Fibroblast of the aortic adventitia (primary cell): ENCODE measurements around the gene PLGRKT. TPM values are rescaled to one million over a fixed set of nuclear protein-coding genes. Genes with fewer than 3 reads are reported as not detected.
"Not testable (repeated sequence)": the region's sequence is repeated elsewhere in the genome, so short reads cannot be mapped to it uniquely, and the experiment has no call there.

ENCODE experiments used
- DNase-seq: peaks from one replicate; pipeline ENCODE4 v3.0.0-alpha.2; 2010; ENCODE audit warnings: low read depth
- H3K4me3 ChIP-seq: 2 replicates; pipeline ENCODE4 v1.5.1; 2011; ENCODE audit warnings: low read depth, mild to moderate bottlenecking, control low read depth, low read length, moderate library complexity
- total RNA-seq: library from RNA; depleted of rRNA; stranded (reverse); fragments of >200 nt; gene quantifications from 2 replicates; pipeline ENCODE4 v1.2.3, GENCODE V29; 2012; ENCODE audit warnings: low replicate concordance
- TF ChIP-seq, protein P1 (sequence below): IDR thresholded peaks from 2 replicates; pipeline ENCODE4 v1.5.1; 2011; ENCODE audit warnings: mild to moderate bottlenecking, low read length, control low read depth, inconsistent platforms; ENCODE audit not compliant: insufficient read depth

The PLGRKT gene
- total RNA-seq, 1 donor = 25.8 TPM

DNA sequence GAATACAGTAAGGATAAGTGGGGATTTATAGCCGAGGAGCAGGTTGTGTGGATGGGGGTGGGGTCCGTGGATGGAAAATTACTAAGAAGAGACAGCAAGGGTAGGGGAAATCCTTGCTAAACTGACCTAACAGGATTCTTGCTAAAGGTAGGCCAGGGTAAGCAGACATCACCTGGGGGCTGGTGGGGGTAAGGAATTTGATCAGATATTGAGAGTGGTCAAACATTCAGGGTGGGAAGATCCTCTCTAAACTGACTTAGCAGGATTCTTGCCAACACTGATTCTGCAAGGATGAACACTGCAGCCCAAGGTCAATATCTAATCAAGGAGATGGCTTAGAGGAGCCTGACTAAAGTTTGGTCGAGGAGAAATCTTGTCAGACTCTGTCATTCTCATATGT is 2.7 kb upstream of the PLGRKT start:
- H3K4me3 ChIP-seq = no peak overlapping the region
- no peak for DNase-seq
- TF ChIP-seq, protein P1, sequence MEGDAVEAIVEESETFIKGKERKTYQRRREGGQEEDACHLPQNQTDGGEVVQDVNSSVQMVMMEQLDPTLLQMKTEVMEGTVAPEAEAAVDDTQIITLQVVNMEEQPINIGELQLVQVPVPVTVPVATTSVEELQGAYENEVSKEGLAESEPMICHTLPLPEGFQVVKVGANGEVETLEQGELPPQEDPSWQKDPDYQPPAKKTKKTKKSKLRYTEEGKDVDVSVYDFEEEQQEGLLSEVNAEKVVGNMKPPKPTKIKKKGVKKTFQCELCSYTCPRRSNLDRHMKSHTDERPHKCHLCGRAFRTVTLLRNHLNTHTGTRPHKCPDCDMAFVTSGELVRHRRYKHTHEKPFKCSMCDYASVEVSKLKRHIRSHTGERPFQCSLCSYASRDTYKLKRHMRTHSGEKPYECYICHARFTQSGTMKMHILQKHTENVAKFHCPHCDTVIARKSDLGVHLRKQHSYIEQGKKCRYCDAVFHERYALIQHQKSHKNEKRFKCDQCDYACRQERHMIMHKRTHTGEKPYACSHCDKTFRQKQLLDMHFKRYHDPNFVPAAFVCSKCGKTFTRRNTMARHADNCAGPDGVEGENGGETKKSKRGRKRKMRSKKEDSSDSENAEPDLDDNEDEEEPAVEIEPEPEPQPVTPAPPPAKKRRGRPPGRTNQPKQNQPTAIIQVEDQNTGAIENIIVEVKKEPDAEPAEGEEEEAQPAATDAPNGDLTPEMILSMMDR = no peak

DNA sequence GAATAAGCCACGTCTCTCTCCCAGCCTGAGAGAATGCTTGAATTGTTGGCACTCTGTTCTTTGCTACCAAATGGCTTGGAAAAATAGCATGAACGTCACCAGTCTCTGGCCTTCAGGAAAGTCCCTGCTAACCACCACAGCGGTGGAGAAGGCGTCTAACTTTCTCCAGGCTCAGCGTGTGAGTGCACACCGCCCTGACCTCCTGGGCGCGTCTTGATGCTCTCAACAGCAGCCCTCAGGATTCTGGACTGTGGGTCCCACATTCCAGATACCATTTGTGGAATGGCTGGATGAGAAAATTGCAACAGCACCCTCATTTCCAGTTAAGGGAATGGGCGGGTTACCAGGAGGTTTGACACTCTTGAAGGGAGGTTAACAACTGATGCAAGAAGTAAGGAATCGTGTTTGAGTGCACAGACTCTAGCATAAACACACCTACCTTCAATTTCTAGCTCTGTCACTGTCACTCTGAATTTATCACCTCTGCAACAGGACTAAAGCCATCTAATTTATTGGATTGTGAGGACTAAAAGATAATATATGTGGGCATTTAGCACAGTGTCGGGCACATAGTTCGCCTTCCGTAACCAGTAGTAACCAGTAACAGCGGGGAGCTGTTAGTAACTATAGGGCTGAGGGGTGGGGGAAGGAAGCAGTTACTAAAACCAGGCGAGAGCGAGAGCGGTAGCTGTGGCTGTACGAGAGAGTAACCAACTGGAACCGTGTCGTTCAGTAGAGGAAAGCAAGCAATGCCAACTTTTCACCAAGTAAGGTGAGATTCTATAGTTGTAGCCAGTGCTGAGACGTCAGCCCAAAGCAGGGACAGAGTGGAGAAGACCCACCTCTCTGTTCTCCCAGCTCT is 807 bp upstream of the PLGRKT start:
- H3K4me3 ChIP-seq = peak overlapping the region; percentile 84
- TF ChIP-seq, protein P1 = no peak
- DNase-seq = peak; percentile 53

GRCh38 chr9:5436441-5436840 is 1.3 kb downstream of the PLGRKT start:
- TF ChIP-seq, protein P1 = no peak
- no peak for DNase-seq
- H3K4me3 ChIP-seq = peak overlapping the region; percentile 84

GRCh38 chr9:5435912-5436311 is 1.8 kb downstream of the PLGRKT start:
- TF ChIP-seq, protein P1 = no peak
- no peak overlapping the region for H3K4me3 ChIP-seq
- DNase-seq = no peak

DNA sequence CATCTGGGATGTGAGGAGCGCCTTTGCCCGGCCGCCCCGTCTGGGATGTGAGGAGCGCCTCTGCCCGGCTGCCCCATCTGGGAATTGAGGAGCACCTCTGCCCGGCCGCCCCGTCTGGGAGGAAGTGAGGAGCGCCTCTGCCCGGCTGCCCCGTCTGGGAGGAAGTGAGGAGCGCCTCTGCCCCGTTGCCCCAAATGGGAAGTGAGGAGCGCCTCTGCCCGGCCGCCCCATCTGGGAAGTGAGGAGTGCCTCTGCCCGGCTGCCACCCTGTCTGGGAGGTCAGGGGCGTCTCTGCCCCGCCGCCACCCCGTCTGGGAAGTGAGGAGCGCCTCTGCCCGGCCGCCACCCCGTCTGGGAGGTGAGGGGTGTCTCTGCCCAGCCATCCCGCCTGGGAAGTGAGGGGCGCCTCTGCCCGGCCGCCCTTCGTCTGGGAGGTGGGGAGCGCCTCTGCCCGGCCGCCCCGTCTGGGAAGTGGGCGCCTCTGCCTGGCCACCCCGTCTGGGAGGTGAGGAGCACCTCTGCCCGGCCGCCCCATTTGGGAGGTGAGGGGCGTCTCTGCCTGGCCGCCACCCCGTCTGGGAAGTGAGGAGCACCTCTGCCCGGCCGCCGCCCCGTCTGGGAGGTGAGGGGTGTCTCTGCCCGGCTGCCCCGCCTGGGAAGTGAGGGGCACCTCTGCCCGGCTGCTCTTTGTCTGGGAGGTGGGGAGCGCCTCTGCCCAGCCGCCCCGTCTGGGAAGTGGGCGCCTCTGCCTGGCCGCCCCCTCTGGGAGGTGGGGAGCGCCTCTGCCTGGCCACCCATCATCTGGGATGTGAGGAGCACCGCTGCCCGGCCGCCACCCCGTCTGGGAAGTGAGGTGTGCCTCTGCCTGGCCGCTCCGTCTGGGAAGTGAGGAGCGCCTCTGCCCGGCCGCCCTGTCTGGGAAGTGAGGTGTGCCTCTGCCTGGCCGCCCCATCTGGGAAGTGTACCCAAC is 3.6 kb downstream of the PLGRKT start:
- H3K4me3 ChIP-seq, DNase-seq: not testable (repeated sequence)

GRCh38 chr9:5433328-5433727 is 4.4 kb downstream of the PLGRKT start:
- not testable (repeated sequence) for H3K4me3 ChIP-seq, DNase-seq

- H3K4me3 ChIP-seq, DNase-seq: not testable (repeated sequence)
Measured at GRCh38 chr9:5432890-5433289, 4.8 kb downstream of the PLGRKT start.

DNA sequence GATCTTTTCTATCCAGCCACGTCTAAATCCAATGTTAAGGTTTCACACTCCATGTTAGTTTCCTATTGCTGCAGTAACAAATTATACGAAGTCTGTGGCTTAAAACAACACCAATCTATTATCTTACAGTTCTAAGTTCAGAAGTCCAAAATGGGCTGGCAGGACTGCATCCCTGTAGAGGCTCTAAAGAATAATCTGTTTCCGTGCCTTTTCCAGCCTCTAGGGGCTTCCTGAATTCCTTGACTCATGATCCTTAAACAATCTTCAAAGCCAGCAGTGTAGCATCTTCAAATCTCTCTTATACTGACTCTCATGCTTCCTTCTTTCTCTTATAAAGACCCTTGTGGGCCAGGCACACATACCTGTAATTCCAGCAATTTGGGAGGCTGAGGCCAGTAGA is 6.8 kb downstream of the PLGRKT start:
- no peak overlapping the region for H3K4me3 ChIP-seq
- no peak for DNase-seq
- TF ChIP-seq, protein P1 = no peak
